H1 (cell line): ENCODE measurements around the gene GPR176. TPM values are rescaled to one million over a fixed set of nuclear protein-coding genes. Genes with fewer than 3 reads are reported as not detected.

Experiments
- ATF2 ChIP-seq: IDR thresholded peaks from 2 replicates; pipeline ENCODE4 v1.6.1; 2012; ENCODE audit warnings: low read length, inconsistent platforms
- CBX5 ChIP-seq: fragments of 300-800, 300-1000 bp; sonication (generic); IDR thresholded peaks from 2 replicates; pipeline ENCODE4 v1.7.1; 2016; ENCODE audit warnings: antibody characterized with exemption, low read length, low read depth
- CEBPB ChIP-seq: IDR thresholded peaks from 2 replicates; pipeline ENCODE4 v1.6.1; 2012; ENCODE audit warnings: low read depth, low read length
- CHD7 ChIP-seq: fragments of 300-600 bp; sonication (generic); IDR thresholded peaks from 2 replicates; pipeline ENCODE4 v1.7.1; 2012; ENCODE audit warnings: low read length, moderate library complexity, mild to moderate bottlenecking, inconsistent platforms; ENCODE audit not compliant: insufficient replicate concordance
- JUN ChIP-seq: IDR thresholded peaks from 2 replicates; pipeline ENCODE4 v1.6.1; 2011; ENCODE audit warnings: low read depth, mild to moderate bottlenecking, improper control_type of control experiment, low read length
- NRF1 ChIP-seq: IDR thresholded peaks from 2 replicates; pipeline ENCODE4 v1.6.1; 2011; ENCODE audit warnings: mild to moderate bottlenecking, low read depth, low read length, improper control_type of control experiment
- RAD21 ChIP-seq, 2 experiments: IDR thresholded peaks in 1 of 2; conservative IDR thresholded peaks in 1 of 2; 2 replicates each; pipeline ENCODE4 v1.6.1; 2011; ENCODE audit warnings: low read depth in 2 of 2, low read length in 2 of 2, improper control_type of control experiment in 1 of 2, inconsistent platforms in 1 of 2, mild to moderate bottlenecking in 1 of 2, moderate library complexity in 1 of 2
- RNF2 ChIP-seq: fragments of 200-900, 300-1000 bp; sonication (generic); IDR thresholded peaks from 2 replicates; pipeline ENCODE4 v1.7.1; 2016; ENCODE audit warnings: borderline replicate concordance, low read depth, mild to moderate bottlenecking, antibody characterized with exemption, low read length; ENCODE audit not compliant: poor library complexity, severe bottlenecking; ENCODE audit errors: missing control alignments
- TAF1 ChIP-seq: IDR thresholded peaks from 2 replicates; pipeline ENCODE4 v1.6.1; 2011; ENCODE audit warnings: mild to moderate bottlenecking, low read depth, low read length
- polyA plus RNA-seq, 7 experiments: library from polyadenylated mRNA; depleted of rRNA in 3 of 7; stranded (reverse) in 5 of 7; unstranded in 2 of 7; fragments of >200 nt in 5 of 7; fragments of 200-250 nt in 2 of 7; gene quantifications; 1 replicate in 5 of 7; 2 replicates in 1 of 7; 4 replicates in 1 of 7; pipeline versions ENCODE4 v1.2.1 to v1.2.3, GENCODE V29; 2011 to 2013; ENCODE audit warnings: missing spikeins in 2 of 7, mixed read lengths in 2 of 7
- total RNA-seq: library from RNA; stranded (reverse); fragmentation: NEBNext Ultra II Directional; extraction: Animal tissue kit (Norgen Biotek cat#: 25700); gene quantifications from 2 replicates; pipeline ENCODE4 v1.2.1, GENCODE V29; 2021

GPR176 gene
- total and polyA plus RNA-seq, 2 of the 8 experiments (the other 6 are each of a cell fraction or from before 2014, with no cell fraction given): 190 to 281 TPM

GRCh38 chr15:39845582-39845981 lies 74.5 kb downstream of the GPR176 start (continued):
- no peak for TF ChIP-seq CHD7
- TF ChIP-seq RAD21 (IDR thresholded peaks at IDR 0.05 in 1 of 2, conservative IDR thresholded peaks at IDR 0.05 in 1 of 2; ENCODE audit: low read depth in 2 of 2, low read length in 2 of 2): no peak
- TF ChIP-seq JUN: no peak
- no peak for TF ChIP-seq RNF2
- TF ChIP-seq CBX5: no peak
- TF ChIP-seq ATF2: no peak
- TF ChIP-seq CEBPB: no peak
- TF ChIP-seq NRF1: no peak
- TF ChIP-seq TAF1: no peak
